Activated T-helper 9 cell treated with anti-CD3 and anti-CD28 coated beads, Interleukin-2, amount 50 U/mL, for 16 hours (primary cell): ENCODE data around the gene PDE3A.

Source experiments
- DNase-seq: peaks from one replicate; pipeline ENCODE4 v3.0.0-alpha.2; 2020; ENCODE audit warnings: low read depth

Gene PDE3A

DNA sequence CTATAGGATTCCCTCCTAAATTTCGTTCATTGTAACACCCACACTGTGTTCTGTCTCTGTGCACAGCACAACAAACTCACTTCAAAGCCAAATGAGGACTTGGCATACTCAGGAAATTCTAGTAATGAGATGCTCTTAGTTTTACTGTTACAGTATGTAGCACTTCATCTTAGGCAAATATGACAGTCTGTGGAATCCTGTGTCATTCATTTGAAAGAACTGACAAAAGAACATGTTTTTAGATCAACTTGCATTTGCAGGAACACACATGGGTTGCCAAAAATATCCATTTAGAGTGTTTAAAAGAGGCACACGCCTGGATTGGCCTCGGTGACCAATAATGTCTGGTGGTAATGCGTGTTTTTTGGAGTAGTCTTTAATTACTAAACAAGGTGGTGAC is 56.5 kb downstream of the PDE3A start:
- no peak for DNase-seq

GRCh38 chr12:20426191-20426590 is 57.9 kb downstream of the PDE3A start:
- no peak for DNase-seq

- no peak for DNase-seq
Measured at GRCh38 chr12:20426957-20427356, 58.6 kb downstream of the PDE3A start.

- DNase-seq, result no peak
Measured at GRCh38 chr12:20429852-20430251, 61.5 kb downstream of the PDE3A start.

DNA sequence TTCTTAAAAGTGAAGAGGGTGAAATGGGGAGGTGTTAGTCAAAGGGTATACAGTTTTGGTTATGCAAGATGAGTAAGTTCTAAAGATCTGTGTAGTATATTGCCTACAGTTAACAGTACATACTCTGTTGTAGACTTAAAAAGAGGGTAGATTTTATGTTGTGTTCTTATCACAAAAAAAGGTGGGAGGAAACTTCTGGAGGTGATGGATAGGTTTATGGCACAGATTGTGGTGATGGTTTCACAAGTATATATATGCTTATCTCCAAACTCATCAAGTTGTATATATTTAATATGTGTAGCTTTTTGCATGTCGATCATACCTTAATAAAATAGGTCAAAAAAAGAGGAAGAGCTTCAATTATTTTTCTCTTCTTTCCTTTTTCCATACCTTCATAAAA is 64.0 kb downstream of the PDE3A start:
- DNase-seq, result no peak

DNA sequence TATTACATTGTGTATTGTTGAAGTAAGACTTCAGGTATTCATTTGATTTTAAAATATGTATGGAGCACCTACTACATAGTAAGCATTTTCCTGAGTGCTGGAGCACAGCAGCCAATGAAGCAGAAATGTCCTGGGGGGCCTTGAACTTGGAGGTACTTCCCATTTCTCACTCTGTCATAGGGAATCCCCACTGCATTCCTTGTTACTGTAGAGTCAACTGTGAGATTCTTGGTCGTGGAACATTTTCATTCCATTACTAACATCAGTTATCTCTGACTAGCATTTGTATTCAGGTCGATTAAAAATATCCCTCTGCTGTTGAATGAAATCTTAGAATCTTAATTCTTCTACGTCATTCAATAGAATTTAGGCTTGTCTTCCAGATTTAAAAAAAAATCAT is 66.7 kb downstream of the PDE3A start:
- DNase-seq, result no peak

GRCh38 chr12:20436316-20436715 is 68.0 kb downstream of the PDE3A start:
- DNase-seq, result no peak

DNA sequence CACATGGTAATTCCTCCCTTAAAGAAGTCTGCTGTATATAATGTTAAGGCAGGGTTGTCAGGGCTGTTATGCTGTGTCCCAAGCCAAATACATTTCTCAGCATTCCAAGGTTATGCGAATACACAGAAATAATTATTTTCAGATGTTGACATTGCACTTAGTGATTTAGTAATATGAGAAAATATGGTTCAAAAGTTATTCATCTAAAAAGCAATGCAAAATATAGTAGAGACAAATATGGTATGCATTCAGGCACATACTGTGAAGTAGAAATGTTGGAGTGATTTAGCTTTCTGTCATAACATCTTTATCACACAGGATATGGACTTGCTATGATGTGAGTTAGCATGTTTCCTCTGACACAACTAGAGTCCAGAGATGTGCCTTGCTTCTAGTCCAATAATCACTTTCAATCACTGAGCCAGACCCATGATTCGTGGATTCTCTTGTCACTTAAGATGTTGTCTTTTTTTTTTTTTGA is 70.0 kb downstream of the PDE3A start:
- DNase-seq, result no peak

- no peak for DNase-seq
Measured at GRCh38 chr12:20439626-20440025, 71.3 kb downstream of the PDE3A start.

DNA sequence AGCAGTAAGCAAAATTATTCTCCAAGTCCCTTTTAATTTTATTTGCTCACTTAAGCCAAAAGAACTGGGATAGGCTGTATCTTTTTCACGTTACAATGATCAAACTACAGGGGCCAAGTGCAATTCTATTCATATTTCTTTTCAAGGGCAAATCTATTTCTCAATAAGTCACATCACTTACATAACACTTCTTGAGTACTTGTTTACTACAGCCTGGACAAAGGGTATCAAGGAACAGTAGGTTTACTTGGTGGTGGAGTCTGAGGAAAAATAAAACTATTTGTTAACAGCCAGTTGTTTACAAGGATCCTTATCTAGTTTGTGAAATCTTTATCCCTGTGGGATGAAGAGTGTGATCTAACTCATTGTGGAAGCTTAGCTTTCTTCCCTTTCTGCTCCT is 72.1 kb downstream of the PDE3A start:
- DNase-seq, result no peak

- no peak for DNase-seq
Measured at GRCh38 chr12:20442322-20442721, 74.0 kb downstream of the PDE3A start.

- DNase-seq, result no peak
Measured at GRCh38 chr12:20443255-20443654, 74.9 kb downstream of the PDE3A start.

- DNase-seq, result no peak
Measured at GRCh38 chr12:20443792-20444191, 75.5 kb downstream of the PDE3A start.

DNA sequence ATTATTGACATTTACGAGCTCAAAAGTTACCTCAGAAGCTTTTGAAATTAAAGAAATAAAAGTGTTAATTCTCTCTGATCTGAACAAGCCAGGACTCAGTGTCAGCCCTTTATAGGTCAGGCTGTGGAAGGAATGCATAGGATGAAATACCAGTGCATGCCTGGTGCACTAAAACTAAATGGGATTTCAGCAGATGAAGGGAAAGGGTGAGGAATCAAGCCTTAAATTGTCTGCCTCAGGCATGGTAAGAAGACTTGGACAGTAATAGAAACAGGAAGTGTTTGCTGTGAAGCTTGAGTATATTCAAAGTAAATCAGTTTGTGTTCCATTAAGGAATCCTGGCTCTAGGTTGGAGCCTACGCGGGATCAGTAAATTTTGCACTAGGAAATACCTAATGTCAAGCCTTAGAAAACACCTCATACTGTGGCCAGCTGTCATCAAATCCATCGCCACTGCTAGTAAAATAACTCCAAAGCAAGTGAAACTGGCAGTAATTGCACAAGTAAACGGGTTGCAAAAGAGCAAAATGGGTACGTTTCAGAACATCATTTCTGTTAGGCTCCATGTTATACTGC is 76.3 kb downstream of the PDE3A start:
- DNase-seq, result no peak

GRCh38 chr12:20445687-20446086 is 77.3 kb downstream of the PDE3A start:
- DNase-seq, result no peak

GRCh38 chr12:20446836-20447235 is 78.5 kb downstream of the PDE3A start:
- no peak for DNase-seq

GRCh38 chr12:20448781-20449180 is 80.4 kb downstream of the PDE3A start:
- no peak for DNase-seq

- no peak for DNase-seq
Measured at GRCh38 chr12:20450591-20451180, 82.3 kb downstream of the PDE3A start.

GRCh38 chr12:20451761-20452160 is 83.4 kb downstream of the PDE3A start:
- no peak for DNase-seq

- no peak for DNase-seq
Measured at GRCh38 chr12:20452496-20453010, 84.2 kb downstream of the PDE3A start.

DNA sequence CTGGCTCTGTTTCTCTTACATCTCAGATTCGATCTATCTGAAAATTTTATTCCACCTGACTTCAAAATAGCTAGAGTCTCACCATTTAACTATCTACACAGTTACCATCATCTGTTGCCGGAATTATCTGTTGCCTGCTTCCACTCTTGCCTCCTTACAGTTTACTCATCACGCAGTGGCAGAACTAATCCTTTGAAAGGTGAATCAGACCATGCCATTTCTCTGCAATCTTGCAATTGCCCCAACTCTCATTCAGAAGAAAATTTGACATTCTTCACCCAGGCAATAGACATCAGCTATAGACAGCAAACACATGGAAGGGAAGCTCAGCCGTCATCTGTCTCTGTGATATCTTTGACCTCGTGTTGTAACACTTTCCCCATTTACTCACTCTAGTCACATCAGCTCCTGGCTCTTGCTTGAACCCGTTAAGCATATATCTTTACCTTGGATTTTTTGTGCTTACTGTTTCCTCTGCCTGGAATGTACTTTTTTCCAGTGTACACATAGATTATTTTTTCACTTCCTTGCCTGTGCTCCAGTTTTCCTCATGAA is 85.5 kb downstream of the PDE3A start:
- DNase-seq, result no peak

- no peak for DNase-seq
Measured at GRCh38 chr12:20455001-20455706, 86.8 kb downstream of the PDE3A start.

GRCh38 chr12:20457582-20457981 is 89.2 kb downstream of the PDE3A start:
- no peak for DNase-seq
